ENCODE data around the gene ST6GALNAC4. TPM values are rescaled to one million over a fixed set of nuclear protein-coding genes. Genes with fewer than 3 reads are reported as not detected.

The ST6GALNAC4 gene
- total RNA-seq, 1 experiment from 2014 or later, result 15.4 TPM

DNA sequence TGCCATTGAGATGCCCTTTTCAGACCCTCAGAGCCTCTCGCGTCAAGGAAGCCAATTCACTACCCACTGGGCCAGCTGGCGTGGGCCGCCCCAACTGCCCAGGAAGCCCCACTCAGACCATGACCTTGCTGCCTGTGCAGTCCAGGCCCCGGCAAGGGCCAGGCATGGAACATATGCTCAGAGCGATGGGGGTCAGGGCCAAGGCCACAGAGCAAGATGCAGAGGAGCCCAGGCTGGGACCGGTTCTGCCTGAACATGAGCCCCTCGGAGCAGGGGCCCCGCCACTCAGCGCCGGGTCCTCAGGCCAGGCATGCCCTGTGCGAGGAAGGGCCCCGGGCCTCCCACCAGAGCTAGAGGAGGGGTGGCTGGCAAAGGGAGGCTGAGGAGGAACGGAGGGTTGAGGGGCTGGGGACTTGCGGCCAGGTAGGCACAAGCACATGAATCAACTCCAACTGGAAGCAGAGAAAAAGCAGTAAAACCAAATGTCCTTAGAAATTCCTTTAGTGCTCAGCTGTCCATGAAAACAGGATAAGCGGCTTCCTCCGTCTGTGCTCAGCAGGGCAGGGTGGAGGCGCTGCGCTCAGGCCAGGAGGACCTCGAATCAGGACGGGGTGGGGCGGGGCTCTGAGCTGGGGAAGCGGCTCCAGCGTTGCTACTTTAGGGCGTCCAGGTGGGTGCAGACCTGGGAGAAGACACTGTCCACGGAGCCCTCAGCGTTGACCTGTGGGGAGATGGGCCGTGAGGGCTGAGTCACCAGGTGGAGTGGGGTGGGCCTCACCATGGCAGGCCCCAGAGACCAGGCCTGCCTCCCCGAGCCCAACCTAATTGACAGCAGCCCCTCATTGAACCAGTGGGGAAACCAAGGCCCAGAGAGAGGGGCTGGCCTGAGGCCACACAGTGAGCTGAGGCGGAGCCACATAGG lies 49.2 kb downstream of the ST6GALNAC4 start:
- Histone ChIP-seq H2BK15ac (ENCODE audit: low read depth, low read length) (no peak overlapping the region), H3K4me1 (ENCODE audit: insufficient read depth, low read length) (no peaks in the 10 kb centered on the region), H2AK5ac (ENCODE audit: insufficient read length, low read length) (no peak overlapping the region), H3K9me3 (ENCODE audit: control insufficient read depth, low read depth, low read length) (no peaks in the 10 kb centered on the region), H2BK20ac (ENCODE audit: low read depth, low read length, poor library complexity, severe bottlenecking) (no peak overlapping the region), H2BK12ac (ENCODE audit: insufficient read length, low read depth, low read length) (no peak overlapping the region), H3K27ac (ENCODE audit: insufficient read length, low read depth, low read length) (no peak overlapping the region), H4K8ac (replicated peaks; ENCODE audit: insufficient read length, low read depth, low read length) (no peak overlapping the region), H3K23me2 (ENCODE audit: insufficient read length, low read depth, low read length, poor library complexity, severe bottlenecking) (no peaks in the 10 kb centered on the region), H2BK5ac (ENCODE audit: insufficient read length, low read length) (no peak overlapping the region), H3K18ac (ENCODE audit: insufficient read length, low read depth, low read length) (no peak overlapping the region), H3K79me1 (ENCODE audit: insufficient read depth, low read depth, low read length, poor library complexity, severe bottlenecking) (no peaks in the 10 kb centered on the region), H2AFZ (ENCODE audit: low read length) (no peak overlapping the region), H4K20me1 (ENCODE audit: control insufficient read depth, insufficient read depth, insufficient read length) (no peaks in the 10 kb centered on the region), H3K14ac (ENCODE audit: insufficient read depth, low read length) (no peak overlapping the region; the same call in 1 of the 2 replicates), H2BK120ac (ENCODE audit: low read depth, low read length, poor library complexity, severe bottlenecking) (no peak overlapping the region), H3K4ac (ENCODE audit: low read depth, low read length) (no peak overlapping the region), H3K9ac (ENCODE audit: extremely low read depth, insufficient read length, low read length) (no peak overlapping the region), H3T11ph (ENCODE audit: low read length) (no peak overlapping the region), H4K91ac (ENCODE audit: insufficient read length, low read depth, low read length) (no peak overlapping the region), H4K5ac (ENCODE audit: insufficient read length, low read depth, low read length) (no peak overlapping the region), H3K79me2 (ENCODE audit: insufficient read depth, low read length) (no peaks in the 10 kb centered on the region), H3K27me3 (ENCODE audit: insufficient read depth, low read length) (no peaks in the 10 kb centered on the region), H3K4me2 (ENCODE audit: insufficient read depth, insufficient read length, low read length) (no peak overlapping the region), H3K23ac (ENCODE audit: insufficient read length, low read depth, low read length) (no peak overlapping the region), H3K56ac (ENCODE audit: insufficient read length, low read depth, low read length) (no peak overlapping the region)
- TF ChIP-seq CTCF (conservative IDR thresholded peaks at IDR 0.05), result no peak
- peak; percentile 54 for DNase-seq
- Mint-ChIP-seq H3K27me3 (ENCODE audit: low read depth) (no peaks in the 10 kb centered on the region), H3K36me3 (ENCODE audit: insufficient read depth in 1 of 3, low read depth in 3 of 3) (peaks cover 0 to 13% (median 0%) of the 10 kb centered on the region in 3 experiments; a peak in 3 of 7 replicates), H3K4me1 (peaks cover 9 to 21% of the 10 kb centered on the region in 2 experiments), H3K27ac (peak overlapping the region in 1 of 3 experiments; percentile 49; a peak in 4 of 7 replicates), H3K9me3 (no peaks in the 10 kb centered on the region), H3K4me3 (no peak overlapping the region; a peak in 1 of 5 replicates)
- no CpG with 5 or more reads among the region's 30 CpGs for WGBS (ENCODE audit: extremely low coverage, insufficient read length, low lambda C conversion rate)

All from H9 (cell line).